Measurements from ENCODE around the gene SPATA3. TPM values are rescaled to one million over a fixed set of nuclear protein-coding genes. Genes with fewer than 3 reads are reported as not detected.

SPATA3 gene
- total RNA-seq, 1 donor from 2014 or later: not detected

DNA sequence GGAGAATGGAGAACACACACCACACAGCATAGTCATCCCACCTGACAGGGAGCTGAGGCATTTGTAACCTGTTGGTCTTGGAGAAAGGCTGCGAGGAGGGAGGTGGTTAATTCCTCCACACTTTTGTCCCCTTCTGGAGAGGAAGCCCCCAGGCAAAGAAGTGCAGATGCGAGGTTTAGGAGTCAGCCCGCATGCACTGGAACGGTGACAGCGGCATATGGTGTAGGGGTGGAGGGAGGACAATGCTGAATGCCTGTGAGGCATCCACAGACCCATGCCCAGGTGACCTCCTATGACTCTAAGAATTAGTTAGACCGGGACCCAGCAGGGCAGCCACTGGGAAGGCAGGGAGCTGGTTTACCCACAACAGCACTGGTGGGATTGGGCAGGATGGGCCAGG lies 12.2 kb downstream of the SPATA3 start:
- Histone ChIP-seq H3K27me3 (no peaks in the 10 kb centered on the region), H3K4me1 (no peaks in the 10 kb centered on the region), H3K9me3 (no peaks in the 10 kb centered on the region), H3K36me3 (no peaks in the 10 kb centered on the region), H3K27ac (no peak overlapping the region), H3K4me3 (no peak overlapping the region)
- no peak for DNase-seq
- intact Hi-C loops (cut with DNase I): no loop called here
- ATAC-seq: no peak
- no peak for TF ChIP-seq CTCF (IDR thresholded peaks at IDR 0.05)

GRCh38 chr2:231009236-231009919 lies 13.5 kb downstream of the SPATA3 start:
- H3K27me3 ChIP-seq: no peaks in the 10 kb centered on the region
- H3K36me3 ChIP-seq: no peaks in the 10 kb centered on the region
- H3K27ac ChIP-seq: no peak overlapping the region
- intact Hi-C loops (cut with DNase I): no loop called here
- H3K4me3 ChIP-seq: no peak overlapping the region
- no peaks in the 10 kb centered on the region for H3K4me1 ChIP-seq
- ATAC-seq: no peak
- DNase-seq: no peak
- no peak for TF ChIP-seq CTCF (IDR thresholded peaks at IDR 0.05)
- H3K9me3 ChIP-seq: no peaks in the 10 kb centered on the region

DNA sequence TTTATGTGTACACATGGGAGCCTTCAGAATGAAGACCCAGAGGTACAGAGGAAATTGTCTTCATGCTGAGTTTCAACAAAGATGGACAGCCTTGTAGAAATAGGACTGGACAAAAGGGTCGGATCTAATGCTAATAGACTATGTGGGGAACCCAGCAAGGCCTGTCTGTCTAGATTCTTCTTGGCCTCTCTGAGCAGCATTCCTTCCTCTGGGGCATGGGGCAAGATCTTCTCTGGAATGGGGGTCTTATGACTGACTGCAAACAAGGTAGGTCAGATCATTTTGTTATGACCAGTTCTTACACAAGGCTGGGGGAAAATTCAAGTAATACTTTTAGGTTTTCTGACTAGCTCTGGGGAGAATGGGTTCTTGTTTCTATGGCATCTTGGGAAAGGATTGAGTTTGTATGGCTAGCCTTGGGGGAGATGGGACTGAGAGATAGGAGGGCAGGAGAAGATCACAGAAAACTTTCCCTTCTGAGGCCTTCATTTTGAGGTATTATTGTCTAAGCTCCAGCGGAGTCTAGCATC lies 14.3 kb downstream of the SPATA3 start:
- H3K4me3 ChIP-seq: no peak overlapping the region
- no peak overlapping the region for H3K27ac ChIP-seq
- H3K36me3 ChIP-seq: no peaks in the 10 kb centered on the region
- intact Hi-C loops (cut with DNase I): no loop called here
- ATAC-seq (no peak), DNase-seq (no peak)
- no peaks in the 10 kb centered on the region for H3K4me1 ChIP-seq
- TF ChIP-seq CTCF (IDR thresholded peaks at IDR 0.05): no peak
- H3K9me3 ChIP-seq: no peaks in the 10 kb centered on the region
- peaks cover 6% of the 10 kb centered on the region for H3K27me3 ChIP-seq

DNA sequence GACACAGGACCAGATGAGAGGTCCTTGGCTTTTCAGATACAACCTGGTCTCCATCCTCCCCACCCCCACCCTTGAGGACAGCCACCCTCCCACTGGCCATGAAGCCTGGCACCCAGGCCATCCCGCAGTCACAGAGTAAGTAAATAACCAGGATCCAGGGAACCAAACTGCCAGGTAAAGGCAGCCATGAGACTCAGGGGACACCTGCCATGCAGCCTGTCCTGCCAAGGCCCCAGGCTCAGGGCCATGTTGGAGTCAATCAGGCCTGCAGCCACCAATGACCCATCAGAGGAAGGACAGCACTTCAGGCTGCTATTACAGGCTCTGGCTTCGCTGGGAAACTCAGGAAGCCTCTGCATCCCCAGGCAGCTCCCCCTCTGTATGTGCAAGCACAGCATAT lies 15.6 kb downstream of the SPATA3 start:
- DNase-seq: no peak
- no peak overlapping the region for H3K4me3 ChIP-seq
- H3K27ac ChIP-seq: no peak overlapping the region
- peaks cover 6% of the 10 kb centered on the region for H3K27me3 ChIP-seq
- H3K36me3 ChIP-seq: no peaks in the 10 kb centered on the region
- intact Hi-C loops (cut with DNase I): no loop called here
- no peak for ATAC-seq
- H3K4me1 ChIP-seq: no peaks in the 10 kb centered on the region
- no peaks in the 10 kb centered on the region for H3K9me3 ChIP-seq
- TF ChIP-seq CTCF (IDR thresholded peaks at IDR 0.05): no peak

- TF ChIP-seq CTCF (IDR thresholded peaks at IDR 0.05): no peak
- Histone ChIP-seq H3K4me3 (no peak overlapping the region), H3K27me3 (peaks cover 6% of the 10 kb centered on the region), H3K27ac (no peak overlapping the region), H3K4me1 (no peaks in the 10 kb centered on the region), H3K9me3 (no peaks in the 10 kb centered on the region), H3K36me3 (no peaks in the 10 kb centered on the region)
- DNase-seq (no peak), ATAC-seq (no peak)
- intact Hi-C loops (cut with DNase I): no loop called here
These were observed 16.5 kb downstream of the SPATA3 start for GRCh38 chr2:231012463-231012862.
